AG10803 (cell line): ENCODE data around the gene INPP5A.
"Not testable (repeated sequence)": the region's sequence is repeated elsewhere in the genome, so short reads cannot be mapped to it uniquely, and the experiment has no call there.

Experiments used
- DNase-seq: peaks from one replicate; pipeline ENCODE4 v3.0.0; 2010; ENCODE audit warnings: low read depth
- H3K4me3 ChIP-seq: 2 replicates; pipeline ENCODE4 v1.5.1; 2011; ENCODE audit warnings: mild to moderate bottlenecking, low read length, control low read depth
- TF ChIP-seq, protein P1 (sequence below): conservative IDR thresholded peaks from 2 replicates; pipeline ENCODE4 v1.5.1; 2011; ENCODE audit warnings: mild to moderate bottlenecking, low read length, control low read depth, inconsistent platforms

Gene INPP5A

DNA sequence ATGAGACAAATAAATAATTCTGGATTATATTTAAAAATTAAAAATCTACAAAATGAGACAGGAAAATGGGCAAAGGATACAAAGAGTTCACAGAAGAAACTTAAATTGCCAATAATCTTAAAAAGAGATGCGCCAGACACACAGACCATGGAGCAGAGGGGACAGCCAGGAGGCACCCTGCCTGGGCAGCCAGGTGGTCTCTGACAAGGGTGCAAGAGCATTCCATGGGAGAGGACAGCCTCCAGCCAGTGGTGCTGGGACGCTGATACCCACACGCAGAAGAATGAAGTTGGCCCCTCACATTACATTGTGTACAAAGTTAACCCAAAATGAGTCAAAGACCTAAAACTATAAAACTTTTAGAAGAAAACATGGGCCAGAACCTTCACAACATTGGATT is 142.1 kb downstream of the INPP5A start:
- no peak for DNase-seq
- H3K4me3 ChIP-seq, result no peak overlapping the region
- TF ChIP-seq, protein P1, sequence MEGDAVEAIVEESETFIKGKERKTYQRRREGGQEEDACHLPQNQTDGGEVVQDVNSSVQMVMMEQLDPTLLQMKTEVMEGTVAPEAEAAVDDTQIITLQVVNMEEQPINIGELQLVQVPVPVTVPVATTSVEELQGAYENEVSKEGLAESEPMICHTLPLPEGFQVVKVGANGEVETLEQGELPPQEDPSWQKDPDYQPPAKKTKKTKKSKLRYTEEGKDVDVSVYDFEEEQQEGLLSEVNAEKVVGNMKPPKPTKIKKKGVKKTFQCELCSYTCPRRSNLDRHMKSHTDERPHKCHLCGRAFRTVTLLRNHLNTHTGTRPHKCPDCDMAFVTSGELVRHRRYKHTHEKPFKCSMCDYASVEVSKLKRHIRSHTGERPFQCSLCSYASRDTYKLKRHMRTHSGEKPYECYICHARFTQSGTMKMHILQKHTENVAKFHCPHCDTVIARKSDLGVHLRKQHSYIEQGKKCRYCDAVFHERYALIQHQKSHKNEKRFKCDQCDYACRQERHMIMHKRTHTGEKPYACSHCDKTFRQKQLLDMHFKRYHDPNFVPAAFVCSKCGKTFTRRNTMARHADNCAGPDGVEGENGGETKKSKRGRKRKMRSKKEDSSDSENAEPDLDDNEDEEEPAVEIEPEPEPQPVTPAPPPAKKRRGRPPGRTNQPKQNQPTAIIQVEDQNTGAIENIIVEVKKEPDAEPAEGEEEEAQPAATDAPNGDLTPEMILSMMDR, result no peak

DNA sequence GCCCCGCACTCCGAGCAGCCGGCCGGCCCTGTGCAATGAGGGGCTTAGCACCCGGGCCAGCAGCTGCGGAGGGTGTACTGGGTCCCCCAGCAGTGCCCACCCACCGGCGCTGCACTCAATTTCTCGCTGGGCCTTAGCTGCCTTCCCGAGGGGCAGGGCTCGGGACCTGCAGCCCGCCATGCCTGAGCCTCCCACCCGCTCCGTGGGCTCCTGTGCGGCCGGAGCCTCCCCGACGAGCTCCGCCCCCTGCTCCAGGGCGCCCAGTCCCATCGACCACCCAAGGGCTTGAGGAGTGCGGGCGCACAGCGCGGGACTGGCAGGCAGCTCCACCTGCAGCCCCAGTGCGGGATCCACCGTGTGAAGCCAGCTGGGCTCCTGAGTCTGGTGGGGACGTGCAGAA is 143.2 kb downstream of the INPP5A start:
- not testable (repeated sequence) for DNase-seq, H3K4me3 ChIP-seq

DNA sequence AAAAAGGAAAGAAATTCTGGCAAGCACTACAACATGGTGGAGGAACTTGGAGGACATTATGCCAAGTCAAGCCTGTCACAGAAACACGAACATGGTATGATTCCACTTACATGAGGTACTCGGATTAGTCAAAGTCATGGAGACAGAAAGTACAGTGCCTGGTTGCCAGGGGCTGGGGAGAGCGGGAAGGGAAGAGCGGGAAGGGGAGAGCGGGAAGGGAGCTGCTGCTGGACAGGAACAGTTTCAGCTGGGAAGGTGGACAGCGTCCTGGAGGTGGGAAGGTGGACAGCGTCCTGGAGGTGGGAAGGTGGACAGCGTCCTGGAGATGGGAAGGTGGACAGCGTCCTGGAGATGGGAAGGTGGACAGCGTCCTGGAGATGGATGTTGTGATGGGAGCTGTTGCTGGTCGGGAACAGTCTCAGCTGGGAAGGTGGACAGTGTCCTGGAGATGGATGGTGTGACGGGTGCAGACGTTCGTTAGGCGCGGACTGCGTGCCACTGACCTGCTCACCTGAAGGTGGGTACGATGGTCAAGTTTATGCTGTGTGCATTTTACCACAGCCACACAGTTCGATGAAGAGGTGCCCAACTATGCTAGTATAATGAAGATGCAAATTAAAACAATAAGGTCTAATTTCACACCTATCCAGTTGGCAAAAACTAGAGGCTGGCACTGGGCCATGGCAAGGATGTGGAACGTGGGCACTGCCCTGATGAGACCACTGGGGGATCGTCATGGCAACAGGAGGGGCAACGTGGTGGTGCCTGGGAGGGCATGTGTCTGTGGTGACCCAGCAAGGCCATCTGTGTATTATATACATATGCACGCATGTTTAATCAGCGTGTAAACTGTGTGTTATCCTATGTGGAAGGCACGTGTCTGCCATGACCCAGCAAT is 144.5 kb downstream of the INPP5A start:
- H3K4me3 ChIP-seq, result no peak overlapping the region
- no peak for DNase-seq
- TF ChIP-seq, protein P1, result no peak

DNA sequence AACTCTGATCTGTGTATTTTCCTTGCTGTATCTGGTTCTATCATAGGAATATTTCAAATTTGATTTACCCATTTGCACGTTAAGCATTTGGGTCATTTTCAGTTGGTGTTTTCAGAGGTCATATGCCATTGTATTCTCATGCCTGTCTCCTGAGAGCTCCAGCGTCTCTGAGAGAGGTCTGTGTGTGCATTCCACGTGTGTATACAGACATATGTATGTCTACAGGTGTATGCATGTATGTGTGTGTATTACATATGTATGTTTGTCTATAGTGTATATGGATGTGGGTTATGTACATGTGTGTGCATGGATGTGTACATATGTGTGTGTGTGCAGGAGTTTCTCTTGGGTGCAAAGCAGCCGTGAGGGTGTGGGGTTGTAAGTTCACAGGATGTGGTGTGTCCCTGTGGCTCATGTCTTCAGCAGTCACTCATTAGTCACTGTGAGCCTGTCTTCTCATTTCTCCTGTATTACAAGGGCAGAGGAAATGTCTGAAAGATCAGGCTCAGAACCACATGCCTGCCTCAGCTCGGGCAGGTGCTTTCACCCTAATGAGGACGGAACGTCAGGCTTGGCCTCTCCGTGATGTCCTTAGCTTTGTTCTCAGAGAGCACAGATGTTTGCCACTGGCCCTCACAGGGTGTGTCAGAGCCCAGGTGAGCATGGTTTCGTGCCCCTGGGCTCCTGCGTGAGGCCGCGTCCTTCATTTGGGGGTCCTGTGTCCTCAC is 146.7 kb downstream of the INPP5A start:
- DNase-seq, result peak; percentile 44
- H3K4me3 ChIP-seq, result no peak overlapping the region
- TF ChIP-seq, protein P1, result no peak

DNA sequence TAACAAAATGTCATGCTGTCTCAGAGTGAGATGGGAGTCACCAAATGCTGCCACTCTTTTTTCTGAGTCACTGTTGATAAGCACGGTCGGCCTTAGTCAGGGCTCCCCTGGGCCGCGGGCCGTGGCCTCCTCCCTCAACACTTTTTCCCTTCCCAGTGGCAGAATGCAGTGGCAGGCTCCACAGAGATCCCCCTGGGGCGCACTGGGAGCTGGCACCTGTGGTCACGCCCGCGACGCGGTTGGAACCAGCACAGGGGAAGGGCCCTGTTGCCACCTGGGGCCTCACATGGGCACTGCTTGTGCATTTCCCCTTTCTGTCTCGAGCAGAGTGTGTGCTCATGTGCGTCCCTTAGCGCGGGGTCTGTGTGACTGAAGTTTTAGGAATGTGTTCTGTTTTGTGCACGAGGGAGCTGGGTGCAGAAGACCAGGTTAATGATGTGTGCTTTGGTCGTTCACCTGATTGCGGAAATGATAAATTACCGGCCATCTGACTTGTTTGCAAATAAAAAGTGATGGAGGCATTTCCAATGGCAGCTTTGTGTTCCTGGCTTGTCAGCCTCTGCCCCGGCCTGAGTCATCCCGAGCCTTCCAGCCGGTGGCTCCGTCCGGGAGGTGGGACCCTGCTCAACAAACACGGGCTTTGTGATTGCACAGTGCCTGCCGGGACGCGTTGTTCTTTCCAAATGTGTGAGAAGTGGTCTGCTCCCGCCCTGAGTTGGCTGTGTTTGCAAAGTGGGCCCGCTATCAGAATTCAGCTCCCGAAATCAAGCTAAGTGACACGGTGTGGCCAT is 147.7 kb downstream of the INPP5A start:
- DNase-seq, result no peak
- H3K4me3 ChIP-seq, result no peak overlapping the region
- TF ChIP-seq, protein P1, result no peak

DNA sequence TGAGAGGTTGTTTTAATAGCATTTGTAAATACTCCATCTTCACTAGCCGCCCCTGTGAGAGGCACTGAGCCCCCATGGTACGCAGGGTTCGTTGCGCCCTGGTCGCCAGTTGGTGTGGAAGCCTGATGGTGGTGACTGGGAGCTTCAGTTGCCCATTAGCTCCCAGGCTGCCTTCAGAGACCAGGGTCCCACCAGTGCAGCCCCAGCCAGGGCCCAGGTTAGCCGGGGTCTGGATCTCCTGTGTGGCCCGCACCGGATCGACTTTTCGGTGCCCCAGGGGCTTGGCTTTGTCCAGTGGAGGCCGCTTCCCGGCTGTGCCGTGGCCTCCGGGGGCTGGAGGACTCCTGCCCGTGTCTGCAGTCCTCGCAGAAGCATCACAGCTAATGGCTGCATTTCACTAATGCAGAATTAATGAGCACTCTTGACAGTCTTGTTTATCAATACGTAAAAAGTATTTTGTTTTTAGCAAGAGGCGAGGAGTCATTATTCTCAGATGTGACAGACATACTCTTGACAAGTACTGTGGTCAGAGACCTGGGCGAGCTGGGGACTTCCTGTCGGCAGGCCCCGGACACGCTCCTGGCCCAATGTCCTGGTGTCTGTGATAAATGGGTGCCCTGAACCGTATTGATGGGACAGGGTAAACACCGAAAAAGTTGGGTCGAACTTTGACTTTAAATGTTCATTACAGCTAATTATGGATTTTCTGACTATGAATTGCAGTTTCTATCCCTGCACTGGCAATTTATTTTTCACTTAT is 148.5 kb downstream of the INPP5A start:
- TF ChIP-seq, protein P1, result no peak
- DNase-seq, result no peak
- no peak overlapping the region for H3K4me3 ChIP-seq
